GM12874 (cell line): ENCODE data around the gene EGLN3.

Experiments used
- TF ChIP-seq, protein P1 (sequence below): IDR thresholded peaks from 2 replicates; pipeline ENCODE4 v1.5.1; 2011; ENCODE audit warnings: low read depth, mild to moderate bottlenecking, control low read depth, low read length, moderate library complexity; ENCODE audit not compliant: insufficient read depth

Gene EGLN3

DNA sequence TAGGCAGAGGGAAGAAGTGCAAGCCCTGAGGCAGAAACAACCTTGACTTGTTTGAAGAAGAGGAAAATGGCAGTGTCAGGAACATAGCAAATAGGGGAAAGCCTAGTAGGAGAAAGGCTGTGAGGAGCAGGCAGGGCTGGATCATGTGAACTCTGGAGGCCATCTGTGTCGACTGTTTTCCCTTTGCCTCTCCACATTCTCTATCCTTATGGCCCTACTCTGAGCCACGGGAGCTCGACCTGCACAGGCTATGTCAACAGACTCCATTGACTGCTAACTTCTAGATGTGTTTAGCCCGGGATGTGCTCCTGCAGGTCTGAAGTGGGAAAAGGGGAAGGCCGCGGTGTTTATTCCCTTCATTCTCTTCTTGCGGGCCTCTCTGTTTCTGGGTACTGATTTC lies 35.2 kb downstream of the EGLN3 start:
- TF ChIP-seq, protein P1, sequence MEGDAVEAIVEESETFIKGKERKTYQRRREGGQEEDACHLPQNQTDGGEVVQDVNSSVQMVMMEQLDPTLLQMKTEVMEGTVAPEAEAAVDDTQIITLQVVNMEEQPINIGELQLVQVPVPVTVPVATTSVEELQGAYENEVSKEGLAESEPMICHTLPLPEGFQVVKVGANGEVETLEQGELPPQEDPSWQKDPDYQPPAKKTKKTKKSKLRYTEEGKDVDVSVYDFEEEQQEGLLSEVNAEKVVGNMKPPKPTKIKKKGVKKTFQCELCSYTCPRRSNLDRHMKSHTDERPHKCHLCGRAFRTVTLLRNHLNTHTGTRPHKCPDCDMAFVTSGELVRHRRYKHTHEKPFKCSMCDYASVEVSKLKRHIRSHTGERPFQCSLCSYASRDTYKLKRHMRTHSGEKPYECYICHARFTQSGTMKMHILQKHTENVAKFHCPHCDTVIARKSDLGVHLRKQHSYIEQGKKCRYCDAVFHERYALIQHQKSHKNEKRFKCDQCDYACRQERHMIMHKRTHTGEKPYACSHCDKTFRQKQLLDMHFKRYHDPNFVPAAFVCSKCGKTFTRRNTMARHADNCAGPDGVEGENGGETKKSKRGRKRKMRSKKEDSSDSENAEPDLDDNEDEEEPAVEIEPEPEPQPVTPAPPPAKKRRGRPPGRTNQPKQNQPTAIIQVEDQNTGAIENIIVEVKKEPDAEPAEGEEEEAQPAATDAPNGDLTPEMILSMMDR = no peak

- TF ChIP-seq, protein P1 = no peak
Measured at GRCh38 chr14:33914676-33915516, 36.0 kb downstream of the EGLN3 start.

- TF ChIP-seq, protein P1 = no peak
Measured at GRCh38 chr14:33911046-33911445, 39.8 kb downstream of the EGLN3 start.

DNA sequence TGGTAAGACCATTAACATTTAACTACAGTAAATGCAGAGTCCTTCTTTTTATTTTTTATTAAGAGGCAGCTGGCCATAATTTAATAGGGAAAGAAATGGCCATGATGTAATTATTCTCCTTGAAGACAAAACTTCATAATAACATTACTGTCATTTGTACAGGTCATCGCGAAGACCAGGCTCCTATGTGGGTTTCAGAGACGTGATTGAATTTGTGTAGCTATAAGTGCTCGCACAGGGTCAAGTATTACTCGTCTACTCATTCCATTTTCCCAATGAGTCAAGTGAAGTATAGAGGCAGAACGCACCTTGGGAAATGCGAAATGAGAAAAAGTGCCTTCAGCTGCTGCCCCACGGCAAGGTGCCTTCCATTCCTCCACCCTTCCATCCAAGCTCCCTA lies 40.4 kb downstream of the EGLN3 start:
- TF ChIP-seq, protein P1 = no peak

- TF ChIP-seq, protein P1 = no peak
Measured at GRCh38 chr14:33909380-33910084, 41.3 kb downstream of the EGLN3 start.

DNA sequence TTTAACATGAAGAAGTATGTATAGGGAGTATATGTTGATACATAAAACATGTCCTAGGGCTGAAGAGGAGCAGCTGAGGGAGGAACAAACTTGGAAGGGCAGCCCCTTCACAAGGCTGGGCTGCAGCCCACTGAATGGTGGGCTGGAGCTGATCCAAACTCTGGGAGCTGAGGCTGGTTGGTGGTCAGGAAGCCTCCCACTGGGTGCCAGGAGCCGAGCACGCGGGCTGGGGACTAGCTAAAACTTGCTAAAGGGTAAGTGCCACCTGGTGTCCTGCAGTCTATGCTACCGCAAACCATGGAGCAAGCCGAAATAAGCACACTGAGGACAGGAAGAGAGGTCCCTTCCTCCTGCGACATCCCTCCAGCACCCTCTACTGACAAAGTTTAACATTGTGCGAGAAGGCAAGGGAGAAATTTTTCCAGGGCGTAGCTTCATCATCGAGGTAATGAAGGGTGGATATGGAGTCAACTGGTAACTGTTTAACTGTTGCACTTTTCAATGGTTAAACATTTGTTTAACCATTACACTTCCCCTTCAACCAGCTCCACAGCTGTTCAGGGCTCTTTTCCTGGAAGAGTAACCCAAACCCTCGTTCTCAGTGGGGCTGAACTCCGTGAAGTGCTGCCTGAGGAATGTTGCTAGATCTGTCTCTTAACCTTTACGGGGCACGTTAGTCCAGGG lies 42.2 kb downstream of the EGLN3 start:
- TF ChIP-seq, protein P1 = 0 out of 2 replicates have a peak, but pooled peaks have one; percentile 5

DNA sequence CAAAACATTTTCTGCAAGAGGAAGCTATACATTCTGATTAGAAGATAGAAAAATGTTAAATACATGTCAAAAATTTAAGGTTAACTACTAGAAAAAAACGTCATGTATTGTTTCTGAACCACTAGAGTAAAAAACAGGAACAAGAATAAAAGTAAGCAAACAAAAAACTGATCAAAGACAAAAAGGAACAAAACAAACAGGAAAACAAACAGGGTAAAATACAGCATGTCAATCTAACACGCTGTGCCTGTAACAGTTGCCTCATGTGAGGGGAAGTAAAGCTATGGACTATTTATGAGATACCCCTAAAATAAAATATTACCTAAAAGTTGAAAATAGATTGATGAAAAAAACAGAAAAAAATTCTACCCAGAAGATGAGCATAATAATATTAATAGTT lies 43.9 kb downstream of the EGLN3 start:
- TF ChIP-seq, protein P1 = no peak
